ENCODE data around the gene DSCAML1.
"Not testable (repeated sequence)": the region's sequence is repeated elsewhere in the genome, so short reads cannot be mapped to it uniquely, and the experiment has no call there.

The DSCAML1 gene

DNA sequence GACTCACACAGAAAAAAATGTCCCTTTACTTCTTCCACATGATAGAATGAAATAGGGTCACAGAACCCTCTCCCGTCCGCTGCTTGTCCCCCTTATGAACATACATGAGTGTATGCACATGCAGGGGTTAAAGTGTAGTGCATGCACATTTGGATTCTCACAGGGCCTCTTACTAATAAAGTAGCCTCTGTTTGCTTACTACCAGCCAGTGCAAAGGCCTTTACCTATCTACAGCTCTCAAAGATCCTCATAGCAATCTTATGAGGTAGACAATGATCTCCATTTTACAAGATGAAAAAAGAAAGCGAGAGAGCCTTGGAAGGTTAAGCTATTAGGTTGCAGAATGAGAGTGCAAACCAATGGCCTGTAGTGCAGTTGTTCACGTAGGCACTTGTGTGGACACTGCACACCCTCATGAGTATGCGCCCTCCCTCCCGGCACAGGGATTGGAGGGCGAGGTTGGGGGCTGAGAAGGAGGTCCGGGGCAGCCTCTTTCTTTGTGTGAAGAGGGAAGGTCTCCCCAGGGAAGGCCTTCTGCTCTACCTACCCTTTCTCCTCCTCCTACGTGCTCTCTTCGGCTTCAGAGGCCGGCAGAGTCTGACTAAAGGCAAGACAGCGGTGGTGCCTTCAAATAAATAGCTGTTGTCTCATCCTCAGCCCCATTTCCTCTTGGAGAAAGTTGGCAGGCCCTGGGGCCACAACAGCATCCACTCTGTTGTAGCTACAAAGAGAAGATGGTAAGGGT lies 378.1 kb downstream of the DSCAML1 start:
- DNase-seq, result no peak

GRCh38 chr11:117417856-117418255 lies 379.2 kb downstream of the DSCAML1 start:
- no peak for DNase-seq

- DNase-seq, result no peak
Measured at GRCh38 chr11:117417342-117417741, 379.7 kb downstream of the DSCAML1 start.

DNA sequence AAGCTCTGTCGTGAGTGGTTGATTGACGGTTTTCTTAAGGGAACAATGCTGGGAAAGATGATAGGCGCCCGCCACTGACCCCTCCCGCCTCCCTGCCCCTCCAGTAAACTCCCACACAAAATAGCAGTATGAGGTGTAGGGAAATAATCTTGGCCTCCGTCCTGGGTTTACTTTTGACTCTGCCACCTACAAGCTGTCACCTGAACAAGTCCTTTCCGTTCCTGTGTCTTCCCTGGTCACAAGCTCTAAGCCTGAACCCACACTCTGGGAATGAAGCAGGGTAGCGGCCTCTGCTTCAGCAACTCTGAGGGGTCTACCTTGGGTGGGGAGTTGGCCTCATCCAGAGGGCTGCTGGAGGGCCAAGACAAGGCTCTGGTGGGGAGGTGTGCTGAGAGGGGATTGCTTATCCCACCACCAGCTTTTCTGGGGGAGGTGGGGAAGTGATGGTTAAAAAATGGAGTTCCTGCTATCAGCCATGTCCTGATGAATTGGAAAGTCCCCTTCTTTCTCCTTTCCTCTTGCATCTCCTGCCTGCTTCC lies 381.6 kb downstream of the DSCAML1 start:
- no peak for DNase-seq

DNA sequence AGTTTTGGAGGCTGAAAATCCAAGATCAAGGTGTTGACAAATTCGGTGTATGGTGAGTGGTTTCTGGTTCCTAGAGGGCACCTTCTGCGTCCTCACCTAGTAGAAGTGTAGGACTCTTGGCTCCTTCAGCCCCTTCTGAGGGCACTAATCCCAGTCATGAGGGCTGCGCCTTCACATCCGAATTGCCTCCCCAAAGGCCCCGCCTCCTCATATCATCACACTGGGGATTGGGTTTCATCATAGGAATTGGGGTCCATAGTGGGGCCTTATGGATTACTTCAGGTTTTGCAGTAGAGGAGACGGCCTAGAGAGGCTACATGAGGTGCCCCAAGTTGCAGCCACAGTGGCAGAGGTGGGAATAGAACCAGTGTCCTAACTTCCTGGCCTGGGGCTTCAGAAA lies 382.3 kb downstream of the DSCAML1 start:
- no peak for DNase-seq

DNA sequence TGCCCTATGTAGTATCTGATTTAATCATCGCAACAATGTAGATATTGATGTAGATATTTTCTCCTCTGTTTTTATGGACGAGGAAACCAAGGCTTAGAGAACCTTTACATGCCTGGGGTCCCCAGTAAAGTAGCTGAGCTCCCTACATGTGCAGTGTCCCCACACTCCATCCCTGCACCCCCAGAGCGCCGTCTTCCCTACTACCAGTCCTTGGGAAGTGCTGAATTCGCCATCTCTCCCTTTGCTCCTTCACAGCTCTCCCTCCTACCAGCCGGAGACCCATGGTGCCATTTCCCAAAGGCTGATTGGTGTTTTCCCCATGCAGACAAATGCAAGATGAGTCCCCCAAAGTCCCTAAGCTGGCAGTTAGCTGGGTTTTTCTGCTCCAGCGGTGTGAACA lies 383.4 kb downstream of the DSCAML1 start:
- DNase-seq, result no peak

DNA sequence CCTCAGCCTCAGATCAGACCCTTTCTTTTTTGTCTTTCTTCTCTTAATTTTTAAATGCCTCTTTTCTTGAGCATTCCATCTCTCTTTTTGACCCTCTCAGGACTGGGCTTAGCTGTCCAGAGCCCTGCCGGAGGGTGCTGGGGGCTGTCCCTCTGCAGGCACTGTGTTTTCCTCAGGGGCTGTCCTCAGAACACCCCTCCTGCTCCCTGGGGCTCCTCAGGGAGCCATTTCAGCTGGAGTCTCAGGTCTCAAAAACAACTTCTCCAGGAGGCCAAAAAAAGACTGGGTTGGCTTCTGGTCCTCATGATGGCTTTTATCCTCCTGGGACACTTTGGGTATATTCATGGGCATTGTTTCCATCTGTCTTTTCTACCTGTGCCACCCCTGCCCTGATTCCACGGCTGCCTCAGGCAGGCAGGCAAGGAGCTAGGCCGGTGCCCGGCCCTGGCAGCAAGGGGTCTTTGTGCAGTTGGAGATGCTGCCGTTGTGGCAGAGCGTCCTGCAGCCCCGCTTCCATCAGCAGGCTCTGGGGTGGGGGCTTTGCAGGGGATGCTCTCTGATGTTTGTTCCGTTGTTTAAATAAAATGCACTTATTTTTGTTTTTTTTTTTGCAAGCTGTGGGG lies 384.3 kb downstream of the DSCAML1 start:
- no peak for DNase-seq

DNA sequence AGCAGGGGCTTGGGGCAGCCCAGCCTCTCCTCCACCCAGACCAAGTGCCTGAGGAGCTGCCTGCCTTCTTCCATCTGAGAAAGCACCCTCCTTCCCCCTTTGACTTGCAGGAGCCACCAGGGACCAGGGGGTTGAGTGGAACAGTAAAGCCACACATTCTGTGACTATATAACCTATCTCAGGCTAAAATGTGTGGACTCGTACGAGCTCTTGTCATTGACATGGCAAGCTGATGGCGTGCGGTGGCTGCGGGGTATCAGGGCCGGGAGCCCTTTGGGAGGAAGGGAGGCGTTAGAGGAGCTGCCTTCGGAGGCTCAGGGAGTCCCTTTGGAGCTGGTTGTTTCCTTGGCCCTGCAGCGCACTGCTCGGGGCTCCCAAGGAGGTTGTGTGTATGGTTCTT lies 384.8 kb downstream of the DSCAML1 start:
- DNase-seq, result no peak

DNA sequence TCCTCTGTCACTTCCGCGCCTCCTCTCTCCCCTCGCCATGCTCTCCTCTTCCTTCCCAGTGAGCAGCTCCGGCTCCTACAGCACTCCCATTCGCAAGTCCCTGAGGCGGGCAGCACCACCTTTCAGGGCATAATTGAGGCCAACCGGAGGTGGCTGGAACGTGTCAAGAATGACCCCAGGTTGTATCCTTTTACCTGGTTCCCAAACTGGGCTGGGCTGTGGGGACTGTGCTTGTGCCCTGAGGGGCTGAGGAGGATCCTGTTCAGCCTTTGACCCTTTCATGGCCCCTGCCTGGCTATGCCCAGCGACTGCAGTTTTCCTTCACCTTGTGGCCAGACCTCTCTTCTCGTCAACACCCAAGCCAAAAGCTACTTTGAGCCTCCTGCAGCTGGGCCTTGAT lies 385.3 kb downstream of the DSCAML1 start:
- DNase-seq, result no peak

DNA sequence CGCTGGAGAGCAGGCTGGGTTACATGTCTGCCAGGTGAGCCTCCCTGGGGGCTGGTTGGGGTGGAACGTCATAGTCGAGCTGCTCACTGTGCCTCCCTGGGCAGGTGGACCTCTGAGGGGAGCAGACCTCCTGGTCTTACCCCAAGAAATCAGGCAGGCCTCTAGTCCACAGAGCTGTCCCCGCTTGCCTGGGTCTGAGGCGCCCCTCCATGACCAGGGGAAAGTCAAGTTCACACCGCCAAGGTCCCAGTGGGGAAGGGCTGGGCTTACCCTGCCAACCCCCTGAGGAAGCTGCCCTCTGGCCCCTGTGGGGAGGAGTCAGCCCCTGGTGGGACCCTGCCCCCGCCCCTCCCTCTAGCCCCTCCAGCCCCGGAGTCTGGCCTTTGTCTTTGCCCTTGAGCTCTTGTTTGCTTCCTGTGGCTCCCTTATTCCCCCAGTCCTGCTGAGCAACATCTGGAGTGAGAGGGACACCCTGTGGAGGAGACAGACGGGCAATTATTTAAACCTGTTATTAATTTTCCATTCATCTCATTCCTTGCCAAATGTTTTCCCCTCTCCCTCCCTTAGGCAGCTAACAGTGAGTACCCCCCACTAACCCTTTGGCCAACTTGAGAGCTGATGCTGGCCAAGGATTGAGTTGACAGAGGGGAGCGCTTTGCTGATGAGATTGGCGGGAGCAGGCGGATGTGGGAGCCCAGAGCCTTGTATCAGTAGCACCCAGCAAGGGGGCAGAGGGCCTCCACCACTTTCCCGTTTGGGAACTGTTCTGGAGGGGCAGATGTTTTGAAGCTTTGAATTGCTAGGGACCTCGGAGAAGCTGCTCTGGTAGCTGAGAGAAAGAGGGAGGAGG lies 385.9 kb downstream of the DSCAML1 start:
- no peak for DNase-seq

GRCh38 chr11:117410238-117410637 lies 386.8 kb downstream of the DSCAML1 start:
- DNase-seq, result no peak

DNA sequence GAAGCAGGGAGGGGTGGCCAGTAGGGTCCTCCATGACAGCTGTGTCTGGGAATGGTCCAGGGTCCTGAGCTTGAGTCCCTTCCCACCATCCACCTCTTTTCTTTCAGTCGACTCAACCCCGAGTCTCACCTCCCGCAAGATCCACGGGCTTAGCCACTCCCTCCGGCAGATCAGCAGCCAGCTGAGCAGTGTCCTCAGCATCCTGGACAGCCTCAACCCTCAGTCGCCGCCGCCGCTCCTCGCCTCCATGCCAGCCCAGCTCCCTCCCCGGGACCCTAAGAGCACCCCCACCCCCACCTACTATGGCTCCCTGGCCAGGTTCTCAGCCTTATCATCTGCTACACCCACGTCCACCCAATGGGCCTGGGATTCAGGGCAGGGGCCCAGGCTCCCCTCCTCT lies 387.5 kb downstream of the DSCAML1 start:
- no peak for DNase-seq

GRCh38 chr11:117408356-117408755 lies 388.7 kb downstream of the DSCAML1 start:
- no peak for DNase-seq

- no peak for DNase-seq
Measured at GRCh38 chr11:117407016-117407415, 390.0 kb downstream of the DSCAML1 start.

DNA sequence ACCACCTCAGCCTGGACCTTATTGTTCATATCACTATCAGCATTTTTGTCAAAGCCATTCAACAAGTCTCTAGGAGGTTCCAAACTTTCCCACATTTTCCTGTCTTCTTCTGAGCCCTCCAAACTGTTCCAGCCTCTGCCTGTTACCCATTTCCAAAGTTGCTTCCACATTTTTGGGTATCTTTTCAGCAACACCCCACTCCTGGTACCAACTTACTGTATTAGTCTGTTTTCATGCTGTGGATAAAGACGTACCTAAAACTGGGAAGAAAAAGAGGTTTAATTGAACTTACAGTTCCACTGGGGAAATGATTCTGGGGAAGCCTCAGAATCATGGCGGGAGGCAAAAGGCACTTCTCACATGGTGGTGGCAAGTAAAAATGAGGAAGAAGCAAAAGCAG lies 391.1 kb downstream of the DSCAML1 start:
- DNase-seq, result not testable (repeated sequence)

DNA sequence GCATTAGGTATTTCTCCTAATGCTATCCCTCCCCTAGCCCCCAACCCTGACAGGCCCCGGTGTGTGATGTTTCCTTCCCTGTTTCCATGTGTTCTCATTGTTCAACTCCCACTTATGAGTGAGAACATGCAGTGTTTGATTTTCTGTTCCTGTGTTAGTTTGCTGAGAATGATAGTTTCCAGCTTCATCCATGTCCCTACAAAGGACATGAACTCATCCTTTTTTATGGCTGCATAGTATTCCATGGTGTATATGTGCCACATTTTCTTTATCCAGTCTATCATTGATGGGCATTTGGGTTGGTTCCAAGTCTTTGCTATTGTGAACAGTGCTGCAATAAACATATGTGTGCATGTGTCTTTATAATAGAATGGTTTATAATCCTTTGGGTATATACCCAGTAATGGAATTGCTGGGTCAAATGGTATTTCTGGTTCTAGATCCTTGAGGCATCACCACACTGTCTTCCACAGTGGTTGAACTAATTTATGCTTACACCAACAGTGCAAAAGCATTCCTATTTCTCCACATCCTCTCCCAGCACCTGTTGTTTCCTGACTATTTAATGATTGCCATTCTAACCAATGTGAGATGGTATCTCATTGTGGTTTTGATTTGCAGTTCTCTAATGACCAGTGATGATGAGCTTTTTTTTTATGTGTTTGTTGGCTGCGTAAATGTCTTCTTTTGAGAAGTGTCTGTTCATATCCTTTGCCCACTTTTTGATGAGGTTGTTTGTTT lies 397.7 kb downstream of the DSCAML1 start:
- not testable (repeated sequence) for DNase-seq

GRCh38 chr11:117398618-117399017 lies 398.4 kb downstream of the DSCAML1 start:
- not testable (repeated sequence) for DNase-seq

DNA sequence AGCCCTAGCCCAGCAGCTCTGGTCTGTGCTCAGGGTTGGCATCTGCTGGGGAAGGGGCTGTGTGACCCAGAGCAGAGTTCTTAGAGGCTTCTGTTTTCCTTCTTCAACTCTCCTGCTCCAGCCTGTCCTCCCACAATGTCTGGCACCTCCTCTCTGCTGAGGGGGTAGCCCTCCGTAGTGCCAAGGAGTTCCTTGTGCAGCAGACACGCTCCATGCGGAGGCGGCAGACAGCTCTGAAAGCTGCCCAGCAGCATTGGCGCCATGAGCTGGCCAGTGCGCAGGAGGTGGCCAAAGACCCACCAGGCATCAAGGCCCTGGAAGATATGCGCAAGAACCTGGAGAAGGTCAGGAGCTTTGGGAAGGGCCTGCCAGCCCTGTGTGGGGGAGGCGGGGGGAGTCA lies 400.0 kb downstream of the DSCAML1 start:
- DNase-seq, result no peak

DNA sequence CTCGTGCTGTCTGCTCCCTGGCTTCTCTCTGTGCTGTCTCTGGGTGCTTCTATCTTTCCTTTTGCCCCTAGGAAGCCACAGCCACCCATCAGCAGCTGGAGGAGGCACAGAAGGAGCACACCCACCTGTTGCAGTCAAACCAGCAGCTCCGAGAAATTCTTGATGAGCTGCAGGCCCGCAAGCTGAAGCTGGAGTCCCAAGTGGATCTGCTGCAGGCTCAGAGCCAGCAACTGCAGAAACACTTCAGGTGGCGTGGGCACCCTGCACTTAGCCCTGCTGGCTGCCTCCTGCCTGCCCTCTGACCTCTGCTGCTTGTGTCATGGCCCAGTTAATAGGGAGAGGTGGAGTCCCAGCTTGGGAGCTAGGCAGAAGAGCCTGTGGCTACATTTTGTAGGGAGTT lies 401.5 kb downstream of the DSCAML1 start:
- DNase-seq, result no peak

DNA sequence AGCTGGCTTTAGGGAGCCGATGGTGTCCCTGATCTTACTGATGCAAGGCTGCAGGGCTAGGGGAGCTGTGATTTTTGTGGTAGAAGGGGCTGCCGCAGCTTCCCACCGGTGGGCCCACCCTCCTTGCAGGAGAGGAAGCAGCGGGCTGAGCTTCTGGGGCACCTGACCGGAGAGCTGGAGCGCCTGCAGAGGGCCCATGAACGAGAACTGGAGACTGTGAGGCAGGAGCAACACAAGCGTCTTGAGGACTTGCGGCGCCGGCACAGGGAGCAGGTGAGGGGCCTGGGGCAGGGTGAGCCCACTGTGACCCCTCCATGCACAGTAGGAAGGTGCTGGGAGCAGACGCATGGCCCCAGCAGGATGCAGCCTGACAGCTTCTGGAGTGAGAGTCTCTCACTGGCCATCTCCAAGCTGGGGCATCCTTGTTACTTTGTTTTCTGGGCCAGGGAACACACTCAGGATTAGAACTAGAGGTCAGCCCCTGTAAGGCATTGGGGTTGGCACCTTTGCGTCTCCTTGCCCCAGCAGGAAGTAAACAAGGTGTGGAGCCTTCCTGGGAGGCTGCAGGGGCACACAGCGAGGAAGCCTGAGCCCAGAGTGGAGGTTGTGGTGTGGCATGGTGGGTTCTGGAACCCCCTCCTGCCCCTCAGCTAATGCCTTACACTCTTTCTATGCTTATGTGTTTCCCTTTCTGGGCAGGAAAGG lies 402.6 kb downstream of the DSCAML1 start:
- DNase-seq, result no peak

- no peak for DNase-seq
Measured at GRCh38 chr11:117392979-117393378, 404.0 kb downstream of the DSCAML1 start.

DNA sequence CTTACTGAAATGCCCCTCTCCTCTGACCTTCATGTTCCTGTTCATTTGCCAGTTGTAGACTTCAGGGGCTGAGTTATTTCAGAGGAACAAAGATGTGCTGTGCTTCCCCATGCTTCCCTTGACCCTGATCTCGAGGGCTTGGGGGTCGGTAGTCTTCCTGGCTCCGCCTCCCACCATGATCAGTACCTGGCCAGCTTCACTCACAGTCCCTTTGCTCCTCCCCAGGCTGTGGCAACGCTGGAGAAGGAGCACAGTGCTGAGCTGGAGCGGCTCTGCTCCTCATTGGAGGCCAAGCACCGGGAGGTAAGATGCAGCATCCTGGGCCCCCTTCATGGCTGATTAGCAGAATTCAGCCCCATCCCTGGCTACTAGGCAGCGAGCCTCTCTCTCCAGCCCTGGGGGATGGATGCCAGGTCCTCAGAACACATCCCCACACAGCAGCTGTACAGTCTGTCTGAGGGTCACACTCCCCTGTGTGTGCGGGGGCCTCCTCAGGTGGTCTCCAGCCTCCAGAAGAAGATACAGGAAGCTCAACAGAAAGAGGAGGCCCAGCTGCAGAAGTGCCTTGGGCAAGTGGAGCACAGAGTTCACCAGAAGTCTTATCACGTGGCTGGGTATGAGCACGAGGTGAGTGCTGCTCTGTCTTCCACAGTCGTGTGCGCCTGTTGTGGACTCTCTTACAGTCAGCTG lies 404.9 kb downstream of the DSCAML1 start:
- no peak for DNase-seq
